IMR-90 (cell line): ENCODE results near the gene CHPT1. TPM values are rescaled to one million over a fixed set of nuclear protein-coding genes. Genes with fewer than 3 reads are reported as not detected.

ENCODE experiments used
- ATAC-seq: fragments of 200-7000 bp; cut with Tn5 transposase; 2 replicates; pipeline ENCODE4 v1.9.1; 2020; ENCODE audit warnings: low read depth, mild to moderate bottlenecking, moderate library complexity
- BruUV-seq: library from RNA; stranded (reverse); fragments of 400-500 nt; replicated peaks from 2 replicates; lab custom pipeline; 2021; lab: Mats Ljungman, UMichigan
- CTCF ChIA-PET: fragments of 300-600 bp; formaldehyde crosslinking; extraction: SDS; loops from one replicate; lab custom pipeline; 2021; ENCODE audit warnings: antibody characterized with exemption; lab: Yijun Ruan, JAX
- POLR2A ChIA-PET: fragments of 300-600 bp; sonication (Branson Sonifier 250); formaldehyde crosslinking; loops from one replicate; lab custom pipeline; 2022; ENCODE audit warnings: antibody characterized with exemption; ENCODE audit not compliant: unreplicated experiment; lab: Charles Lee
- DNase-seq: peaks from one replicate; pipeline ENCODE4 v3.0.0; 2013
- H2AFZ ChIP-seq: replicated peaks from 2 replicates; pipeline ENCODE3; 2013; ENCODE audit warnings: low read length, mild to moderate bottlenecking; ENCODE audit not compliant: poor library complexity
- H2AK5ac ChIP-seq: 2 replicates; pipeline ENCODE4 v1.6.1; 2013; ENCODE audit warnings: low read depth, low read length, inconsistent platforms
- H2AK9ac ChIP-seq: replicated peaks from 2 replicates; pipeline ENCODE3; 2013; ENCODE audit warnings: mild to moderate bottlenecking, low read depth, low read length, moderate library complexity; ENCODE audit not compliant: poor library complexity
- H2BK120ac ChIP-seq: 2 replicates; pipeline ENCODE4 v1.6.1; 2013; ENCODE audit warnings: low read depth, low read length, inconsistent platforms
- H2BK15ac ChIP-seq: 3 replicates; pipeline ENCODE4 v1.6.1; 2013; ENCODE audit warnings: low read depth, low read length, inconsistent platforms
- H2BK20ac ChIP-seq: 2 replicates; pipeline ENCODE4 v1.6.1; 2013; ENCODE audit warnings: low read depth, mild to moderate bottlenecking, inconsistent platforms, low read length, moderate library complexity
- H2BK5ac ChIP-seq: 2 replicates; pipeline ENCODE4 v1.6.1; 2013; ENCODE audit warnings: mild to moderate bottlenecking, low read depth, low read length, inconsistent platforms; ENCODE audit not compliant: poor library complexity, severe bottlenecking
- H3K14ac ChIP-seq: replicated peaks from 2 replicates; pipeline ENCODE4 v1.6.1; 2013; ENCODE audit warnings: low read depth, low read length, inconsistent platforms
- H3K18ac ChIP-seq: 2 replicates; pipeline ENCODE4 v1.6.1; 2013; ENCODE audit warnings: low read depth, low read length, control low read depth
- H3K23ac ChIP-seq: 2 replicates; pipeline ENCODE4 v1.6.1; 2013; ENCODE audit warnings: low read depth, low read length, inconsistent platforms
- H3K27ac ChIP-seq: 2 replicates; pipeline ENCODE4 v1.5.1; 2013; ENCODE audit warnings: mild to moderate bottlenecking, control low read depth, low read length; ENCODE audit not compliant: insufficient read depth
- H3K27me3 ChIP-seq: 2 replicates; pipeline ENCODE4 v1.6.1; 2013; ENCODE audit warnings: low read length; ENCODE audit not compliant: control insufficient read depth, insufficient read depth
- H3K36me3 ChIP-seq: 2 replicates; pipeline ENCODE4 v1.6.1; 2013; ENCODE audit warnings: low read length, mixed read lengths; ENCODE audit not compliant: control insufficient read depth, insufficient read depth
- H3K4ac ChIP-seq: 2 replicates; pipeline ENCODE4 v1.6.1; 2013; ENCODE audit warnings: low read depth, low read length, inconsistent platforms
- H3K4me1 ChIP-seq: 2 replicates; pipeline ENCODE4 v1.6.1; 2013; ENCODE audit warnings: low read length, mixed read lengths; ENCODE audit not compliant: control insufficient read depth, insufficient read depth
- H3K4me2 ChIP-seq: 2 replicates; pipeline ENCODE4 v1.6.1; 2013; ENCODE audit warnings: low read depth, mild to moderate bottlenecking, control low read depth, low read length, moderate library complexity
- H3K4me3 ChIP-seq: 2 replicates; pipeline ENCODE4 v1.5.1; 2013; ENCODE audit warnings: low read depth, mild to moderate bottlenecking, control low read depth, low read length, moderate library complexity; ENCODE audit not compliant: insufficient read depth
- H3K56ac ChIP-seq: 2 replicates; pipeline ENCODE4 v1.6.1; 2013; ENCODE audit warnings: low read length, inconsistent platforms; ENCODE audit not compliant: insufficient read depth; ENCODE audit errors: extremely low read depth
- H3K79me1 ChIP-seq, 2 experiments: 2 replicates each; pipeline ENCODE4 v1.6.1; 2013; ENCODE audit warnings: low read length in 2 of 2, inconsistent platforms in 1 of 2, low read depth in 1 of 2
- H3K9ac ChIP-seq: 2 replicates; pipeline ENCODE4 v1.6.1; 2013; ENCODE audit warnings: low read depth, low read length, control low read depth
- H3K9me1 ChIP-seq: 2 replicates; pipeline ENCODE4 v1.6.1; 2013; ENCODE audit warnings: low read length, inconsistent platforms; ENCODE audit not compliant: insufficient read depth
- H3K9me3 ChIP-seq: 2 replicates; pipeline ENCODE4 v1.6.1; 2013; ENCODE audit warnings: low read length; ENCODE audit not compliant: control insufficient read depth, insufficient read depth
- H4K20me1 ChIP-seq: 2 replicates; pipeline ENCODE4 v1.6.1; 2013; ENCODE audit warnings: low read length, inconsistent platforms; ENCODE audit not compliant: insufficient read depth
- H4K5ac ChIP-seq: 2 replicates; pipeline ENCODE4 v1.6.1; 2013; ENCODE audit warnings: mild to moderate bottlenecking, low read depth, low read length, control low read depth
- H4K8ac ChIP-seq, 2 experiments: 2 replicates each; pipeline ENCODE4 v1.6.1; 2013; ENCODE audit warnings: low read depth in 2 of 2, low read length in 2 of 2, control low read depth in 1 of 2, inconsistent platforms in 1 of 2
- H4K91ac ChIP-seq: 2 replicates; pipeline ENCODE4 v1.6.1; 2013; ENCODE audit warnings: low read depth, low read length, inconsistent platforms; ENCODE audit not compliant: insufficient read depth
- BHLHE40 ChIP-seq: fragments of 150-350 bp; IDR thresholded peaks from 2 replicates; pipeline ENCODE4 v1.6.1; 2016; ENCODE audit warnings: mild to moderate bottlenecking, low read depth, low read length
- CEBPB ChIP-seq: IDR thresholded peaks from 2 replicates; pipeline ENCODE4 v1.6.1; 2012; ENCODE audit warnings: low read depth, low read length, improper control_type of control experiment
- CHD1 ChIP-seq: IDR thresholded peaks from 2 replicates; pipeline ENCODE4 v1.6.1; 2012; ENCODE audit warnings: low read depth, low read length, improper control_type of control experiment
- CTCF ChIP-seq: conservative IDR thresholded peaks from 2 replicates; pipeline ENCODE4 v1.5.1; 2012; ENCODE audit warnings: mild to moderate bottlenecking, low read depth, low read length, improper control_type of control experiment
- ELK1 ChIP-seq: fragments of 150-350 bp; IDR thresholded peaks from 2 replicates; pipeline ENCODE4 v1.6.1; 2016; ENCODE audit warnings: low read depth, mild to moderate bottlenecking, low read length, moderate library complexity, borderline replicate concordance
- FOS ChIP-seq: fragments of 150-350 bp; IDR thresholded peaks from 2 replicates; pipeline ENCODE4 v1.6.1; 2016; ENCODE audit warnings: low read depth, low read length
- MAFK ChIP-seq: IDR thresholded peaks from 2 replicates; pipeline ENCODE4 v1.6.1; 2012; ENCODE audit warnings: low read depth, low read length, improper control_type of control experiment
- MAZ ChIP-seq: IDR thresholded peaks from 2 replicates; pipeline ENCODE4 v1.6.1; 2012; ENCODE audit warnings: low read depth, mild to moderate bottlenecking, low read length, improper control_type of control experiment, moderate library complexity, borderline replicate concordance
- MXI1 ChIP-seq: IDR thresholded peaks from 2 replicates; pipeline ENCODE4 v1.6.1; 2012; ENCODE audit warnings: low read depth, mild to moderate bottlenecking, low read length, moderate library complexity, borderline replicate concordance
- NFE2L2 ChIP-seq: fragments of 150-350 bp; IDR thresholded peaks from 2 replicates; pipeline ENCODE4 v1.6.1; 2016; ENCODE audit warnings: low read depth, mild to moderate bottlenecking, low read length
- POLR2A ChIP-seq: IDR thresholded peaks from 2 replicates; pipeline ENCODE4 v1.6.1; 2012; ENCODE audit warnings: mild to moderate bottlenecking, low read depth, low read length
- RAD21 ChIP-seq: IDR thresholded peaks from 2 replicates; pipeline ENCODE4 v1.6.1; 2012; ENCODE audit warnings: low read length, improper control_type of control experiment
- RCOR1 ChIP-seq: IDR thresholded peaks from 2 replicates; pipeline ENCODE4 v1.6.1; 2012; ENCODE audit warnings: mild to moderate bottlenecking, low read length, improper control_type of control experiment; ENCODE audit not compliant: insufficient replicate concordance
- RFX5 ChIP-seq: IDR thresholded peaks from 2 replicates; pipeline ENCODE4 v1.8.0; 2012; ENCODE audit warnings: low read depth, mild to moderate bottlenecking, low read length, moderate library complexity
- SMC3 ChIP-seq: fragments of 150-350 bp; IDR thresholded peaks from 2 replicates; pipeline ENCODE4 v1.6.1; 2016; ENCODE audit warnings: low read depth, mild to moderate bottlenecking, antibody characterized with exemption, low read length, moderate library complexity
- USF2 ChIP-seq: fragments of 150-350 bp; IDR thresholded peaks from 2 replicates; pipeline ENCODE4 v1.6.1; 2017; ENCODE audit warnings: mild to moderate bottlenecking, antibody characterized with exemption, low read length, low read depth
- WGBS, 2 experiments: methylation state at CpG; one replicate each; pipeline versions ENCODE4 v1.1.5 to v1.1.7; 2013; ENCODE audit warnings: missing lambda C conversion rate in 2 of 2; ENCODE audit not compliant: insufficient read length in 1 of 2; ENCODE audit errors: extremely low coverage in 2 of 2; 5-methylcytosine and 5-hydroxymethylcytosine counted together
- dilution Hi-C: fragments of 300-500 bp; cut with HindIII; formaldehyde crosslinking; loops from one replicate; pipeline ENCODE4 v1.14.3; 2018; ENCODE audit warnings: low sequenced_read_pairs; ENCODE audit not compliant: unreplicated experiment
- in situ Hi-C: fragments of 300-500 bp; cut with MboI; formaldehyde crosslinking; loops from 3 replicates; pipeline ENCODE4 v1.14.3; 2019; ENCODE audit warnings: low sequenced_read_pairs, inconsistent platforms, mixed read lengths
- intact Hi-C: fragments of 100-400 bp; cut with micrococcal nuclease; formaldehyde crosslinking; loops from 2 replicates; pipeline ENCODE4 v1.10.0; 2022
- polyA plus RNA-seq, 3 experiments: library from polyadenylated mRNA; depleted of rRNA; stranded (reverse); fragments of >200 nt; gene quantifications; 2 replicates each; pipeline ENCODE4 v1.2.3, GENCODE V29; 2012; ENCODE audit warnings: low replicate concordance in 1 of 3
- total RNA-seq: library from RNA; depleted of rRNA; stranded (reverse); fragments of >200 nt; gene quantifications from 2 replicates; pipeline ENCODE4 v1.2.3, GENCODE V29; 2012

CHPT1 gene
- total and polyA plus RNA-seq, 2 of the 4 experiments (the other 2 are of a cell fraction) = 8.1 to 11.7 TPM

GRCh38 chr12:101747697-101748096 lies 50.3 kb downstream of the CHPT1 start:
- Histone ChIP-seq H3K9me3 (no peaks in the 10 kb centered on the region), H3K4ac (no peak overlapping the region), H2BK15ac (no peak overlapping the region), H4K91ac (no peak overlapping the region), H2BK5ac (no peak overlapping the region), H2AK5ac (no peak overlapping the region), H3K79me1 (no peaks in the 10 kb centered on the region), H3K56ac (no peak overlapping the region), H4K5ac (no peak overlapping the region), H3K14ac (no peak overlapping the region), H2AFZ (no peak overlapping the region), H2AK9ac (no peak overlapping the region), H3K4me3 (no peak overlapping the region), H3K23ac (no peak overlapping the region), H3K27ac (no peak overlapping the region), H4K8ac (no peak overlapping the region), H4K20me1 (no peaks in the 10 kb centered on the region), H3K4me1 (no peaks in the 10 kb centered on the region), H3K36me3 (peaks cover 28% of the 10 kb centered on the region), H3K9ac (no peak overlapping the region), H3K4me2 (no peak overlapping the region), H3K18ac (no peak overlapping the region), H2BK20ac (no peak overlapping the region), H3K27me3 (no peaks in the 10 kb centered on the region), H2BK120ac (no peak overlapping the region), H3K9me1 (no peaks in the 10 kb centered on the region; the same call in 1 of the 2 replicates)
- ChIA-PET CTCF (interaction anchor here (2.3 kb wide), 1 partner anchor 12 kb away, joined by 8 read pairs; no protein-coding TSS in a partner anchor), POLR2A (no interaction called here)
- ATAC-seq = no peak
- intact Hi-C loops (no loop called here), in situ Hi-C loops (no loop called here), dilution Hi-C loops (no loop called here)
- no CpG with 5 or more reads among the region's 1 CpG for WGBS, 2 experiments
- TF ChIP-seq BHLHE40 (no peak), RFX5 (no peak), CTCF (no peak), USF2 (no peak), MXI1 (no peak), CEBPB (no peak), CHD1 (no peak), FOS (no peak), NFE2L2 (no peak), RAD21 (no peak), ELK1 (no peak), SMC3 (no peak), MAZ (no peak), POLR2A (no peak), MAFK (no peak), RCOR1 (no peak)
- DNase-seq = no peak
- BruUV-seq = no TSS peak
